Skeletal muscle tissue (tissue), 4 donors: ENCODE results near the gene ZNRF3. TPM values are rescaled to one million over a fixed set of nuclear protein-coding genes. Genes with fewer than 3 reads are reported as not detected.

Experiments used
- H3K27ac ChIP-seq: one replicate; pipeline ENCODE4 v1.7.0; 2013; ENCODE audit warnings: mild to moderate bottlenecking, low read depth, low read length, inconsistent platforms
- H3K27me3 ChIP-seq, 3 donors: one replicate each; pipeline ENCODE4 v1.7.0; 2013; ENCODE audit warnings: low read length in 3 of 3; ENCODE audit not compliant: control insufficient read depth in 3 of 3, insufficient read depth in 3 of 3
- H3K36me3 ChIP-seq, 3 donors: one replicate each; pipeline ENCODE4 v1.7.0; 2013; ENCODE audit warnings: low read length in 3 of 3; ENCODE audit not compliant: control insufficient read depth in 3 of 3, insufficient read depth in 3 of 3
- H3K4me1 ChIP-seq, 3 donors: one replicate each; pipeline ENCODE4 v1.7.0; 2013; ENCODE audit warnings: low read length in 3 of 3, mild to moderate bottlenecking in 3 of 3; ENCODE audit not compliant: control insufficient read depth in 3 of 3, insufficient read depth in 3 of 3
- H3K4me3 ChIP-seq, 3 donors: one replicate each; pipeline ENCODE4 v1.7.0; 2013; ENCODE audit warnings: low read length in 3 of 3
- H3K9ac ChIP-seq, 3 donors: one replicate each; pipeline ENCODE4 v1.7.0; 2013; ENCODE audit warnings: low read length in 3 of 3, mild to moderate bottlenecking in 3 of 3, moderate library complexity in 2 of 3, low read depth in 1 of 3
- H3K9me3 ChIP-seq, 3 donors: one replicate each; pipeline ENCODE4 v1.7.0; 2013; ENCODE audit warnings: low read length in 3 of 3; ENCODE audit not compliant: control insufficient read depth in 3 of 3
- total RNA-seq: library from RNA; depleted of rRNA; stranded (reverse); fragments of >200 nt; gene quantifications from one replicate; pipeline ENCODE4 v1.2.3, GENCODE V29; 2014
- donor health status: Osteomylitis.

The ZNRF3 gene
- total RNA-seq, 1 donor from 2014 or later, result 7.3 TPM

GRCh38 chr22:28989035-28989464 is 105.7 kb downstream of the ZNRF3 start:
- no peaks in the 10 kb centered on the region for H3K27me3 ChIP-seq
- no peak overlapping the region for H3K27ac ChIP-seq
- peaks cover 6 to 16% (median 10%) of the 10 kb centered on the region in 3 donors for H3K4me1 ChIP-seq
- H3K9ac ChIP-seq, result no peak overlapping the region
- H3K9me3 ChIP-seq, result no peaks in the 10 kb centered on the region
- no peak overlapping the region for H3K4me3 ChIP-seq
- peaks cover 0 to 10% (median 6%) of the 10 kb centered on the region in 3 donors for H3K36me3 ChIP-seq

GRCh38 chr22:28989484-28989883 is 106.1 kb downstream of the ZNRF3 start:
- H3K4me3 ChIP-seq, result no peak overlapping the region
- peaks cover 0 to 10% (median 6%) of the 10 kb centered on the region in 3 donors for H3K36me3 ChIP-seq
- no peaks in the 10 kb centered on the region for H3K9me3 ChIP-seq
- peaks cover 6 to 16% (median 10%) of the 10 kb centered on the region in 3 donors for H3K4me1 ChIP-seq
- no peak overlapping the region for H3K9ac ChIP-seq
- H3K27me3 ChIP-seq, result no peaks in the 10 kb centered on the region
- H3K27ac ChIP-seq, result no peak overlapping the region

GRCh38 chr22:28989912-28990311 is 106.5 kb downstream of the ZNRF3 start:
- Histone ChIP-seq H3K4me3 (no peak overlapping the region), H3K36me3 (peaks cover 0 to 10% (median 6%) of the 10 kb centered on the region in 3 donors), H3K9ac (no peak overlapping the region), H3K27ac (no peak overlapping the region), H3K4me1 (peaks cover 6 to 16% (median 10%) of the 10 kb centered on the region in 3 donors), H3K9me3 (no peaks in the 10 kb centered on the region), H3K27me3 (no peaks in the 10 kb centered on the region)

GRCh38 chr22:28992565-28993356 is 109.4 kb downstream of the ZNRF3 start:
- H3K27ac ChIP-seq, result no peak overlapping the region

GRCh38 chr22:28994522-28994921 is 111.2 kb downstream of the ZNRF3 start:
- no peaks in the 10 kb centered on the region for H3K27me3 ChIP-seq
- H3K36me3 ChIP-seq, result peaks cover 0 to 3% (median 0%) of the 10 kb centered on the region in 3 donors
- H3K4me3 ChIP-seq, result no peak overlapping the region
- no peak overlapping the region for H3K9ac ChIP-seq
- peaks cover 10 to 16% (median 10%) of the 10 kb centered on the region in 3 donors for H3K4me1 ChIP-seq
- H3K9me3 ChIP-seq, result no peaks in the 10 kb centered on the region
- H3K27ac ChIP-seq, result no peak overlapping the region

More at GRCh38 chr22:28992565-28993356, 109.4 kb downstream of the ZNRF3 start:
- Histone ChIP-seq H3K27me3 (no peaks in the 10 kb centered on the region), H3K4me3 (no peak overlapping the region), H3K36me3 (peaks cover 0 to 8% (median under 1%) of the 10 kb centered on the region in 3 donors), H3K4me1 (peaks cover 6 to 16% (median 10%) of the 10 kb centered on the region in 3 donors), H3K9me3 (no peaks in the 10 kb centered on the region), H3K9ac (no peak overlapping the region)

GRCh38 chr22:28995551-28995950 is 112.2 kb downstream of the ZNRF3 start:
- H3K9me3 ChIP-seq, result no peaks in the 10 kb centered on the region
- peaks cover 10 to 16% (median 14%) of the 10 kb centered on the region in 3 donors for H3K4me1 ChIP-seq
- no peak overlapping the region for H3K4me3 ChIP-seq
- H3K9ac ChIP-seq, result no peak overlapping the region
- no peaks in the 10 kb centered on the region for H3K27me3 ChIP-seq
- peaks cover 0 to 1% (median 0%) of the 10 kb centered on the region in 3 donors for H3K36me3 ChIP-seq
- no peak overlapping the region for H3K27ac ChIP-seq

- H3K36me3 ChIP-seq, result no peaks in the 10 kb centered on the region
- peaks cover 15 to 20% (median 18%) of the 10 kb centered on the region in 3 donors for H3K4me1 ChIP-seq
Measured at GRCh38 chr22:28997342-28997741, 114.0 kb downstream of the ZNRF3 start.

GRCh38 chr22:28998681-28999080 is 115.3 kb downstream of the ZNRF3 start:
- Histone ChIP-seq H3K27me3 (no peaks in the 10 kb centered on the region), H3K36me3 (no peaks in the 10 kb centered on the region), H3K9me3 (no peaks in the 10 kb centered on the region), H3K4me3 (no peak overlapping the region), H3K27ac (no peak overlapping the region), H3K4me1 (peaks cover 12 to 19% (median 12%) of the 10 kb centered on the region in 3 donors), H3K9ac (no peak overlapping the region)

More at GRCh38 chr22:28997342-28997741, 114.0 kb downstream of the ZNRF3 start:
- Histone ChIP-seq H3K9me3 (no peaks in the 10 kb centered on the region), H3K9ac (no peak overlapping the region), H3K27me3 (no peaks in the 10 kb centered on the region), H3K27ac (no peak overlapping the region), H3K4me3 (no peak overlapping the region)

- Histone ChIP-seq H3K9me3 (no peaks in the 10 kb centered on the region), H3K4me1 (peaks cover 18 to 22% (median 20%) of the 10 kb centered on the region in 3 donors), H3K27ac (no peak overlapping the region)
Measured at GRCh38 chr22:28999510-28999909, 116.1 kb downstream of the ZNRF3 start.

GRCh38 chr22:28999919-29000556 is 116.7 kb downstream of the ZNRF3 start:
- Histone ChIP-seq H3K4me3 (no peak overlapping the region), H3K27ac (no peak overlapping the region), H3K9ac (no peak overlapping the region), H3K9me3 (no peaks in the 10 kb centered on the region), H3K36me3 (no peaks in the 10 kb centered on the region), H3K27me3 (no peaks in the 10 kb centered on the region), H3K4me1 (peaks cover 23 to 27% (median 24%) of the 10 kb centered on the region in 3 donors)

More at GRCh38 chr22:28999510-28999909, 116.1 kb downstream of the ZNRF3 start:
- Histone ChIP-seq H3K4me3 (no peak overlapping the region), H3K9ac (no peak overlapping the region), H3K27me3 (no peaks in the 10 kb centered on the region), H3K36me3 (no peaks in the 10 kb centered on the region)
